Middle frontal gyrus (tissue), 1 donor: Measurements from ENCODE around the gene SERPINB1.
A peak's percentile ranks its signal among the peaks of the same experiment; 100 is the strongest.
"Not testable (repeated sequence)": the region's sequence is repeated elsewhere in the genome, so short reads cannot be mapped to it uniquely, and the experiment has no call there.

Experiments
- DNase-seq: peaks from one replicate; pipeline ENCODE4 v3.0.0-alpha.2; 2015; ENCODE audit warnings: low spot score; ENCODE audit errors: extremely low spot score

Gene SERPINB1

GRCh38 chr6:2818593-2818992, 23.1 kb downstream of the SERPINB1 start:
- DNase-seq: no peak

GRCh38 chr6:2817903-2818443, 23.7 kb downstream of the SERPINB1 start:
- peak; percentile 31 for DNase-seq

GRCh38 chr6:2816158-2816557, 25.5 kb downstream of the SERPINB1 start:
- no peak for DNase-seq

- no peak for DNase-seq
These were observed 29.0 kb downstream of the SERPINB1 start for GRCh38 chr6:2812695-2813094.

- no peak for DNase-seq
These were observed 31.5 kb downstream of the SERPINB1 start for GRCh38 chr6:2810092-2810671.

- no peak for DNase-seq
These were observed 32.6 kb downstream of the SERPINB1 start for GRCh38 chr6:2809015-2809414.

GRCh38 chr6:2807342-2808090, 34.1 kb downstream of the SERPINB1 start:
- DNase-seq: no peak

GRCh38 chr6:2806644-2807043, 35.0 kb downstream of the SERPINB1 start:
- no peak for DNase-seq

- DNase-seq: no peak
These were observed 36.6 kb downstream of the SERPINB1 start for GRCh38 chr6:2805031-2805430.

GRCh38 chr6:2804516-2804915, 37.1 kb downstream of the SERPINB1 start:
- DNase-seq: no peak

- DNase-seq: no peak
These were observed 37.8 kb downstream of the SERPINB1 start for GRCh38 chr6:2803731-2804429.

GRCh38 chr6:2802521-2803060, 39.1 kb downstream of the SERPINB1 start:
- no peak for DNase-seq

- DNase-seq: not testable (repeated sequence)
These were observed 40.0 kb downstream of the SERPINB1 start for GRCh38 chr6:2801687-2802086.

GRCh38 chr6:2800552-2801316, 40.9 kb downstream of the SERPINB1 start:
- DNase-seq: no peak

GRCh38 chr6:2799936-2800527, 41.6 kb downstream of the SERPINB1 start:
- DNase-seq: no peak

GRCh38 chr6:2798586-2799134, 43.0 kb downstream of the SERPINB1 start:
- DNase-seq: no peak

- DNase-seq: no peak
These were observed 44.1 kb downstream of the SERPINB1 start for GRCh38 chr6:2797564-2798031.

GRCh38 chr6:2796861-2797260, 44.8 kb downstream of the SERPINB1 start:
- no peak for DNase-seq

GRCh38 chr6:2795956-2796355, 45.7 kb downstream of the SERPINB1 start:
- no peak for DNase-seq

- DNase-seq: no peak
These were observed 46.5 kb downstream of the SERPINB1 start for GRCh38 chr6:2795162-2795561.
